ENCODE data around the gene KRT71.

The KRT71 gene

DNA sequence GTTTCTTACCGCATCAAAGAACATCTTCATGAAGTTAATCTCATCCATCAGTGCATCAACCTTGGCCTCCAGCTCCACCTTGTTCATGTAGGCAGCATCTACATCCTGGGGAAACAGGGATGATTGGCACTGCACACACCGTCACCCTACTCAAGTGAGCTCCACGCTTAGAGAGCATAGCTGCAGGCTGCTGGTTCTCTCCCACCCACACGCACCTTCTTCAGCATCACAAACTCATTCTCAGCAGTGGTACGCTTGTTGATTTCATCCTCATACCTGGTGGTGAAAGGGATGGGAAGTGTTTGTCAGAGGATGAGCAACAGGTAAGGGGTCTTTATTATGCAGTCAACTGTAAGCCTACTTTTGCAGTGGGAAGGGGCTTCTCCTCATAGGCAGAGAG, 35.1 kb downstream of the KRT71 start:
- no peak overlapping the region for H3K4me2 ChIP-seq (ENCODE audit: low read length)
- H3K27ac ChIP-seq (ENCODE audit: low read depth, low read length) = no peak overlapping the region
- no peaks in the 10 kb centered on the region for H3K36me3 ChIP-seq (ENCODE audit: control insufficient read depth, low read length)
- H3K79me2 ChIP-seq (ENCODE audit: control insufficient read depth, low read length) = no peaks in the 10 kb centered on the region
- H3K9me3 ChIP-seq (ENCODE audit: control insufficient read depth, insufficient read depth, low read length) = no peaks in the 10 kb centered on the region
- no peak overlapping the region for H3K4me3 ChIP-seq (ENCODE audit: low read length)
- H3K4me1 ChIP-seq (ENCODE audit: control insufficient read depth, low read length) = no peaks in the 10 kb centered on the region
- H3F3A ChIP-seq (ENCODE audit: control insufficient read depth, insufficient read depth) = no peaks in the 10 kb centered on the region
- no peaks in the 10 kb centered on the region for H3K9me2 ChIP-seq (replicated peaks; ENCODE audit: control insufficient read depth, low read length)
- no peaks in the 10 kb centered on the region; the same call in 1 of the 2 replicates for H3K27me3 ChIP-seq (ENCODE audit: control insufficient read depth, low read length)
- TF ChIP-seq EZH2phosphoT487 (IDR thresholded peaks at IDR 0.05; ENCODE audit: borderline replicate concordance, low read length) = no peak
- TF ChIP-seq, protein P1, sequence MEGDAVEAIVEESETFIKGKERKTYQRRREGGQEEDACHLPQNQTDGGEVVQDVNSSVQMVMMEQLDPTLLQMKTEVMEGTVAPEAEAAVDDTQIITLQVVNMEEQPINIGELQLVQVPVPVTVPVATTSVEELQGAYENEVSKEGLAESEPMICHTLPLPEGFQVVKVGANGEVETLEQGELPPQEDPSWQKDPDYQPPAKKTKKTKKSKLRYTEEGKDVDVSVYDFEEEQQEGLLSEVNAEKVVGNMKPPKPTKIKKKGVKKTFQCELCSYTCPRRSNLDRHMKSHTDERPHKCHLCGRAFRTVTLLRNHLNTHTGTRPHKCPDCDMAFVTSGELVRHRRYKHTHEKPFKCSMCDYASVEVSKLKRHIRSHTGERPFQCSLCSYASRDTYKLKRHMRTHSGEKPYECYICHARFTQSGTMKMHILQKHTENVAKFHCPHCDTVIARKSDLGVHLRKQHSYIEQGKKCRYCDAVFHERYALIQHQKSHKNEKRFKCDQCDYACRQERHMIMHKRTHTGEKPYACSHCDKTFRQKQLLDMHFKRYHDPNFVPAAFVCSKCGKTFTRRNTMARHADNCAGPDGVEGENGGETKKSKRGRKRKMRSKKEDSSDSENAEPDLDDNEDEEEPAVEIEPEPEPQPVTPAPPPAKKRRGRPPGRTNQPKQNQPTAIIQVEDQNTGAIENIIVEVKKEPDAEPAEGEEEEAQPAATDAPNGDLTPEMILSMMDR (IDR thresholded peaks at IDR 0.05; ENCODE audit: low read depth, low read length, poor library complexity, severe bottlenecking) = no peak
- 0 out of 2 replicates have a peak, but pooled peaks cover 3% of the 10 kb centered on the region for H4K20me1 ChIP-seq (ENCODE audit: control insufficient read depth, insufficient read depth, low read depth, low read length)

DNA sequence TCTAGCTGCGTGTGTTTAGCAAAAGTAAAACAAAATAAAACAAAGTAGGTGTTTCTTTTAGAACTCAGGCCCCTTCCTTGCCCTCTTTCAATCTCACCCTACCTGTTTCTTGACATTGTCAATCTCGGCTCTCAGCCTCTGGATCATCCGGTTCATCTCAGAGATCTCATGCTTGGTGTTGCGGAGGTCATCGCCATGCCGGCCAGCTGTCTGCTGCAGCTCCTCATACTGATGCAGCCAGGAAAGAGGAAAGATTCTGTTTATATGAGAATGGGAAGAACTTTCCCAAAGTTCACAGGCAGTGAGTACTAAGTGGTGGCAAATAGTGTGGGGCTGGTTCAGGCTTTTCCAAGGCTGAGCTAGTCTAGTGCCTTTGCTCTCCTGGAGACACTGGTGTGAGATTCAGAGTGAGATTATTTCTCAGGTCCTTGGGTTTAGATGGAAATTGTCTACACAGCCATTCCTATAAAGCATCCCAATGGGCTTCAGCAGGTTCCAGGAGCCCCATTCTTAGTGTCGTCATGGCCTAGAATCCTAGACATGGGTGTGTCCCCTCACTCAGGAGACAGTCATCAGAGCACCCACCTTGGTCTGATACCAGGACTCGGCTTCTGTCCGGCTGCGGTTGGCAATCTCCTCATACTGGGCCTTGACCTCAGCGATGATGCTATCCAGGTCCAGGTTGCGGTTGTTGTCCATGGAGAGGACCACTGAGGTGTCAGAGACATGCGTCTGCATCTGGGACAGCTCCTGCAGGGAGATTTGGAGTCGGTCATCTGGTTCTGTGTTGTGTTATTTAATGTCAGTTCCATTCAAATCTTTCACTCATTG, 35.7 kb downstream of the KRT71 start:
- no peaks in the 10 kb centered on the region for H3K36me3 ChIP-seq (ENCODE audit: control insufficient read depth, low read length)
- no peak overlapping the region for H3K4me3 ChIP-seq (ENCODE audit: low read length)
- H3K4me1 ChIP-seq (ENCODE audit: control insufficient read depth, low read length) = no peaks in the 10 kb centered on the region
- 0 out of 2 replicates have a peak, but pooled peaks cover 3% of the 10 kb centered on the region for H4K20me1 ChIP-seq (ENCODE audit: control insufficient read depth, insufficient read depth, low read depth, low read length)
- H3K79me2 ChIP-seq (ENCODE audit: control insufficient read depth, low read length) = no peaks in the 10 kb centered on the region
- no peaks in the 10 kb centered on the region for H3F3A ChIP-seq (ENCODE audit: control insufficient read depth, insufficient read depth)
- no peaks in the 10 kb centered on the region for H3K9me3 ChIP-seq (ENCODE audit: control insufficient read depth, insufficient read depth, low read length)
- no peak overlapping the region for H3K4me2 ChIP-seq (ENCODE audit: low read length)
- TF ChIP-seq EZH2phosphoT487 (IDR thresholded peaks at IDR 0.05; ENCODE audit: borderline replicate concordance, low read length) = no peak
- TF ChIP-seq, protein P1 (IDR thresholded peaks at IDR 0.05; ENCODE audit: low read depth, low read length, poor library complexity, severe bottlenecking) = no peak
- H3K27me3 ChIP-seq (ENCODE audit: control insufficient read depth, low read length) = no peaks in the 10 kb centered on the region; the same call in 1 of the 2 replicates
- H3K9me2 ChIP-seq (replicated peaks; ENCODE audit: control insufficient read depth, low read length) = no peaks in the 10 kb centered on the region
- H3K27ac ChIP-seq (ENCODE audit: low read depth, low read length) = no peak overlapping the region

DNA sequence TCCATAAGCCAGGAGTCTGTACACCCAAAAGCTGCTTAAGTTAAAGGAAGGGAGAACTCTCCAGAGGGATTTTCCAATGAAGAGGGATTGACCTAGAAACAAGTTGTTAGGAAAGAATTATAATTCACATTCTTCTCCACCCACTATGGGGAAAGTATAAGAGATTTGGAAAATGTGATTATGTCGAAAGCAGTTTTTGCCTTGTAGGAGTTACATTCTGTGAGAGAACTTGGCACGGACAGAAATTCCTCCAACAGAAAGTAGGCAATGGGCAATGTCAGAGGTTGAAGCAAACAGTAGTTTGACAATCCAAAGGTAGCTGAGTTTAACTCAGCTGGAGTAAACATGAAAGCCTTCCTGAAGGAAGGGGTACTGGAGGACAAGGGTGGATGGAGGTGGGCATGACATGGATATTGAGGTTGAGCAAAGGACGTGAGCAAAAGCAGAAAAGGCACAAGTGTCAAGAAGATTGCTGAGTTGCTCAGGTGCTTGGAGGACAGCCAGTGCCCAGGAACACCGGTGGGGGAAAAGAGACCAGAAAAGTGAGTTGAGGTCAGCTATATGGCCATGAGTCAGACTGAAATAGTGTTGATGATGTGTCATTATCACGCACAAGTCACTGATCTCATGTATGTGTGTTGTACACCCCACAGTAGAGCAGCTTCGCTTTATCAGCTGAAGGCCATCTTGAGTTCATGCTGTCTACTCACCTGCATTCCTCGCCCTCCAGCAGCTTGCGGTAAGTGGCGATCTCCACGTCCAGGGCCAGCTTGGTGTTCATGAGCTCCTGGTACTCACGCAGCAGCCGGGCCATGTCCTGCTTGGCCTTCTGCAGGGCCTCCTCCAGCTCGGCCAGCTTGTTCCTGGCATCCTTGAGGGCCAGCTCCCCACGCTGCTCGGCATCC, 36.8 kb downstream of the KRT71 start:
- Histone ChIP-seq H3K9me3 (ENCODE audit: control insufficient read depth, insufficient read depth, low read length) (no peaks in the 10 kb centered on the region), H3K4me2 (ENCODE audit: low read length) (no peak overlapping the region), H3K9me2 (replicated peaks; ENCODE audit: control insufficient read depth, low read length) (no peaks in the 10 kb centered on the region), H3F3A (ENCODE audit: control insufficient read depth, insufficient read depth) (no peaks in the 10 kb centered on the region), H3K79me2 (ENCODE audit: control insufficient read depth, low read length) (no peaks in the 10 kb centered on the region), H3K27me3 (ENCODE audit: control insufficient read depth, low read length) (no peaks in the 10 kb centered on the region; the same call in 1 of the 2 replicates), H3K4me3 (ENCODE audit: low read length) (no peak overlapping the region), H3K36me3 (ENCODE audit: control insufficient read depth, low read length) (no peaks in the 10 kb centered on the region), H4K20me1 (ENCODE audit: control insufficient read depth, insufficient read depth, low read depth, low read length) (0 out of 2 replicates have a peak, but pooled peaks cover 3% of the 10 kb centered on the region), H3K27ac (ENCODE audit: low read depth, low read length) (no peak overlapping the region), H3K4me1 (ENCODE audit: control insufficient read depth, low read length) (no peaks in the 10 kb centered on the region)
- TF ChIP-seq, protein P1 (IDR thresholded peaks at IDR 0.05; ENCODE audit: low read depth, low read length, poor library complexity, severe bottlenecking) = no peak
- no peak for TF ChIP-seq EZH2phosphoT487 (IDR thresholded peaks at IDR 0.05; ENCODE audit: borderline replicate concordance, low read length)
